OCI-M1 (cell line): ENCODE results near the gene FBXO36.

Experiments
- DNase-seq: peaks from one replicate; lab custom pipeline; 2025; lab: John Stamatoyannopoulos, UW

FBXO36 gene

GRCh38 chr2:229970406-229970805 is 48.1 kb downstream of the FBXO36 start:
- DNase-seq = no peak

DNA sequence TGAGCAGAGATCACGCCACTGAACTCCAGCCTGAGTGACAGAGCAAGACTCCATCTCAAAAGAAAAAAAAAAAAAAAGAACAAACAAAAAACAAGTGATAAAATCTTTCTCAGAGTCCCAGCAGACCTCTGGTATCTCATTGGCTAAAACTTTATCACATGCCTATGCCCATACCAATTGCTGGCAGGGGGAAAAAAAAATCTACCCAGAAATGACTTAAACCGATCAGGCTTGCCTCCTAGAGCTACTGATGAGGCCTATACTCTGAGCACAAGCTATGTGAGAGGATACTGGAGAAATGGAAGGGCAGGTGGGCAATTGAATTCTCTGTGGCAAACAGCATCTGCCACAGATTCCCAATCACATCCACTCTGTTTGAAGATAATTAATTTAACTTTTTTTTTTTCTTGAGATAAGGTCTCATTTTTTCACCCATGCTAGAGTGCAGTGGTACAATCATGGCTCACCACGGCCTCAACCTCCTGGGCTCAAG is 49.0 kb downstream of the FBXO36 start:
- peak; percentile 38 for DNase-seq

- DNase-seq = peak; percentile 49
Measured at GRCh38 chr2:229974266-229974665, 52.0 kb downstream of the FBXO36 start.

DNA sequence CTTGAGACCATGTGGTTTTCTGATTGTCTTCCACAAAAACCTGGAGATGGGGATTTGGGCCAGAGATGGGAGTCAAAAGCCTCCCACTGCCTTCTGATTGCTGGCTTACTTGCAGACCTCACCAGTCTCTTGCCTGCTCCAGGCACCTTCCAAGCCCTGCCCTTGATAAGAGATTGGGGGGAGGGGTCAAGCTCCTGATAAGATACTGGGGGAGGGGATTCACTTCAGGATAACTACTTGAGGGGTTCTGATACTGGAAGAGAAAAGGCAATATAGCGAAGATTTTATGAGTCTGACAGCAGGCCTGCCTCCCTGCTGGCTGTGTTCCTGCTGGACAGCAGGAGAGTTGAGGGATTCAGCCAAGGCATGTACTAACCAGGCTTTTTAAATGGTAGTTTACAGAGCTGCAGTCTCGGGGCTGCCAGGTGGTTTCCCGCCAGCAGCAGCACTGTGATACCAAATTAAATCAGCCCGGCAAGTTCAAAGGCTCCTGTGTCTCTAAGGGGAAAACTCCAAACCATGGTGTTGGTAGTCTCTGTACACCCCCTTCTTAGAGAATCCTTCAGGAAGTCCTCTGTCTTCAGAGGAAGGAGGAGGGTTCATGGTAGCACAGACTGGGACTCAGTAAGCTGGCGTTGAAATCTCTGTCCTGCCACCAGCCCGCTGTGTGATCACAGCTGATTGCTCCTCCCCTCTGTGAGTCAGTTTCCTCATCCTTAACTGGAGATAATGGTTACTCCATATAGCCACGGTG is 58.3 kb downstream of the FBXO36 start:
- DNase-seq = peak; percentile 82

- DNase-seq = no peak
Measured at GRCh38 chr2:229993236-229993635, 70.9 kb downstream of the FBXO36 start.

GRCh38 chr2:229996320-229996719 is 74.0 kb downstream of the FBXO36 start:
- no peak for DNase-seq

DNA sequence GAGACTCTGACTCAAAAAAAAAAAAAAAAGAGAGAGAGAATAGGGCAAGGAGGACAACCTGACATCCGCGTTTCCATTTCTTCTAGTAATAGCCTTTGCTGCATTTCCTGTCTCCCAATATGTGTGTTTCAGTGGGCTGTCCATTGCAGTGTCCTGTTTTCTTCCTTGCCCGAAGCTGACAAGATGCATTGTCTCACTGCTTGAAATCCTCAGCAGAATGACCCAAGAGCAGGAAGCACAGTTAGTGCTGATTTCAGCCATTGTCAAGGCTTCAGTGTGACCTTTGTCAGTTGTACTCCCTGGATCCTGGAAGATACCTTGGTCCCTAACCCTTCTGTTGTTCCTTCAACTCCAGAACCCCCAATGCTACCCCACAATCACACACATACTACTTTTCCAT is 75.3 kb downstream of the FBXO36 start:
- no peak for DNase-seq

DNA sequence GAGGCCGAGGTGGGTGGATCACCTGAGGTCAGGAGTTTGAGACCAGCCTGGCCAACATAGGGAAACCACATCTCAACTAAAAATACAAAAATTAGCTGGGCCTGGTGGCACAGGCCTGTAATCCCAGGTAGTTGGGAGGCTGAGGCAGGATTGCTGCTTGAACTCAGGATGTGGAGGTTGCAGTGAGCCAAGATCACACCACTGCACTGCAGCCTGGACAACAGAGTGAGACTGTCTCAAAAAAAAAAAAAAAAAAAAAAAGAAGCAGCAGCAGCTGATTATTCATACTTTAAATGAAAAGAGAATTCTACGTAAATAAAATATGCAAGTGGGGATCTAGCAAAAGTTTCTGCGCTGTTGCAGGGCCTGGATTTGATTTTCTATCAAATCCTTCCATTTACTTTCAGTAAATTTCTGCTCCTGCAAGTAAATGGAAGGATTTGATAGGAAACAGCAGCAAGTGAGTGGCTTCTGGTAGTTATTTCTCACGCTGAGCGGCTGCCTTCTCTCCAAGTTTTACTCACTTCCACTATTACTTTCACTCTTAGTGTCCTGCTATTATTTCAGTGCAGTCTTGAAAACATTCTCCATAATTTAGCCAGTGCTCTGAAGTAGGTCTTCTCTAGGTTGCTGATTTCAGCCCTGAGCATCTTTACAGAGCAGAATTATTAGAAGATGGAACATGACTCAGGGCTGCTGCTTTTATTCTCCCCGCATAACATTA is 78.0 kb downstream of the FBXO36 start:
- DNase-seq = no peak

DNA sequence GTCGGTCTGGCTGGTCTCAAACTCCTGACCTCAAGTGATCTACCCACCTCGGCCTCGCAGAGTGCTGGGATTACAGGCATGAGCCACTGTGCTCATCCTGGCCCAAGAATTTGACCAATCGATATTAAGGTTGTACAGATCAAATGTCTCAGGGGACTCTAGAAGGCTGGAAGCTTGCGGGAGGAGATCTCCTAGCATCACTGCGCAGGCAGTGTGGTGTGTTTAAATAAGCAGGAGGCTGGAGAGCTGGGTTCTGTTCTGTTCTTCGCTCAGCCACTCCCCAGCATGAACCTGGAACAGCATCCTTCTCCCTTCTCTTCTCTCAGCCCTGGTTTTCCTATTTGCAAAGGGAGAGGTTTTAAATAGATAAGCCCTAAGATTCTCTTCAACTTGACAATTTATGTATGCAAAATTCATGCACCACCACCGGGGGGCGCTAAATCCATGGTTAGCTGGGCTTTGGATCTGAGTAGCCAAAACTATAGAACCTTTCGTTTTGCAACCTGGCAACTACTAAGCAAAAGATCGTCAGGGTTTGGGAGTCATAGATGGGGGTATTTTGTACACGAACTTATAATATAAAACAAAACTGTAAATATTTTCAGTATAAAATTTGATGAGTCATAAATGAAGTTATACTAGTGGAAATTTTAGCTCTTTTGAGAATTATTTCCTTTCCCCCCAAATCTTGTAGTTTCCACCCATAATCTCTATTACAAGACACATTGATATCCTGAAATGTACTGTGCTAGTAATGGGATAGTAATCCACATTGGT is 85.8 kb downstream of the FBXO36 start:
- DNase-seq = peak; percentile 95

GRCh38 chr2:230008708-230009066 is 86.4 kb downstream of the FBXO36 start:
- DNase-seq = peak; percentile 83

- peak; percentile 22 for DNase-seq
Measured at GRCh38 chr2:230010501-230010900, 88.2 kb downstream of the FBXO36 start.

GRCh38 chr2:230011617-230012016 is 89.3 kb downstream of the FBXO36 start:
- DNase-seq = no peak

- DNase-seq = peak; percentile 90
Measured at GRCh38 chr2:230012267-230012884, 90.1 kb downstream of the FBXO36 start.

DNA sequence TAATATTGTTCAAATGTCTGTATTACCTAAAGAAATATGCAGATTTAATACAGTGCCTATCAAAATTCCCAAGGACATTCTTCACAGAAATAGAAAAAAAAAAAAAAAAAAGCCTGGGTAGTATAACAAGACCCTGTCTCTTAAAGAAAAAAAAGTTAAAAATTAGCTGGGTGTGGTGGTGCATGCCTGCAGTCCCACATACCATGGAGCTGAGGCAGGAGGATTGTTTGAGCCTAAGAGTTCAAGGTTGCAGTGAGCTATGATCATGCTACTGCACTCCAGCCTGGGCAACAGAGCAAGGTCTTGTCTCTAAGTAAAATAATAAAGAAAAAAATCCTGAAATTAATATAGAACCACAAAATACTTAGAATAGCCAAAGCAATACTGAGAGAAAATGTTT is 94.5 kb downstream of the FBXO36 start:
- no peak for DNase-seq

- no peak for DNase-seq
Measured at GRCh38 chr2:230018153-230018552, 95.8 kb downstream of the FBXO36 start.

GRCh38 chr2:230019742-230020141 is 97.4 kb downstream of the FBXO36 start:
- DNase-seq = no peak

GRCh38 chr2:230023313-230023712 is 101.0 kb downstream of the FBXO36 start:
- no peak for DNase-seq

DNA sequence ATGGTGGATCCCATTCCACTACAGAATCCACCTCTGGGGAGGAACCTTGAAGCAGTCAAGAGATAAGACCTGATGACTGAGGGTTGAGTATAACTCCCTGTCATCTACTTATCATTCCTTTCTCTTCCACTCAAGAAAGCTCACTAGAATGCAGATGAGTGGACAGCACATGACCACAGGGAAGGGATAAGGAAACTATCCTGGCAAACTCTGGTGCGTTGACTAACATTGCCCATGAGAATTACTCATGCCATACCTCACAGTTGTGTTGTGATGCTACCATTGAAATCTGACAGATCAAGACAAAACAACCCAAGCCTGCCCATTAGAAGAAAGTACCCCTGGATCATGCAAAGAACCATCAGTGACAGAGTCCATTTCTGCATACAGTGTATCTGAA is 119.9 kb downstream of the FBXO36 start:
- DNase-seq = no peak

DNA sequence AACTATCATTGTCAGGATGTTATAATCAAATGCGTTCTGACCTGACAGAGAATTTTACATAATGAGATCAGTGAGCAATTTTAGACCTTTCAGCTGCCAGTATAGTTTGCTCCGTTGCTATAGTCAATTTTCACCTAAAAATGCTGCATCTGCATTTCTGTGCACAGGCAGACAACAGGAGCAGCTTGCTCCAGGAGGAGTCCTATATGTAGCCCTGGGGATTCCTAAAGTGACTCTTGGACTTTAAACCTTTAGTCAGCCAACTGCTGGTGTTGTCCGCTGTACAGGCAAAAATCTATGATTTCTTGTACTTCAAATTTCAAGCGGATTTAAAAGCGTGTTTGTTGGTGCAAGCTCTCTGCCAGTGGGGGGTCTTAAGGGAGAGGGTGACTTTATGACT is 120.7 kb downstream of the FBXO36 start:
- DNase-seq = no peak

GRCh38 chr2:230043461-230043860 is 121.2 kb downstream of the FBXO36 start:
- no peak for DNase-seq

- DNase-seq = no peak
Measured at GRCh38 chr2:230046491-230046890, 124.2 kb downstream of the FBXO36 start.

DNA sequence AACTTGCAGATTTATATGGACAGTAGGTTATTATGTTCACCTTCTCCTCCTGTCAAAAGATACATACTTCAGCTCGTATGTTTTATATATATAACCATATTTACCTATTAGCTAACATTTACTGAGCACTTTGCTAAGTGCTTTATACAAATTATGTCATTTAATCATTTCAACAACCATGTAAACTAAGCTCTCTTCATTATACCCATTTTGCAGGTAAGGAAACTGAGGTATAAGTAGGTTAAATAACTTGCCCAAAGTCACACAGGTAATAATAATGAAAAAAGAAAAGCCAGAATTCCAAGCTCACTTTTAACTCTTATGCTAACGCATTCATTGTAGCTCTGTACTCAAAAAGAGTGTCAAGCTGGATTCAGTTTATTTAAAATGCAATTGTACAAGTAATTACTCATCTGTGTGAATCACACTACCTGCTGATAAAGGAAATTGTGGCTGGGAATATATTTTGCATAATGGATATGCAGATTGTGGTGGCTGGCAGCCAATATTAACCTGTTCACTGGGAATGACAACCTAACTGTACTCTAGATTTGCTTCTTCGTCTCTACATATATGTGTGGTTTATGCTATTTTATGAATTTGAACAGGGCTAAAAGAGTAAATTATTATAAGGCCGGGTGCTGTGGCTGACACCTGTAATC is 125.8 kb downstream of the FBXO36 start:
- no peak for DNase-seq
